Lung (tissue), 12 donors: ENCODE results near the gene WDR64. TPM values are rescaled to one million over a fixed set of nuclear protein-coding genes. Genes with fewer than 3 reads are reported as not detected.

Experiments
- ATAC-seq: fragments of 200-7000 bp; cut with Tn5 transposase; one replicate; pipeline ENCODE4 v1.9.1; 2020; ENCODE audit warnings: moderate number of reproducible peaks; ENCODE audit not compliant: insufficient read depth, low FRiP score
- DNase-seq, 3 donors: peaks; one replicate each; pipeline ENCODE4 v3.0.0-alpha.2; 2013 to 2017
- H3K27ac ChIP-seq, 2 donors: one replicate each; pipeline ENCODE4 v1.5.1; 2013; ENCODE audit warnings: mild to moderate bottlenecking in 2 of 2, moderate library complexity in 2 of 2, control low read depth in 1 of 2, inconsistent platforms in 1 of 2, low read depth in 1 of 2, low read length in 1 of 2
- H3K27me3 ChIP-seq, 3 donors: one replicate each; pipeline ENCODE4 v1.5.1; 2013; ENCODE audit warnings: low read length in 2 of 3; ENCODE audit not compliant: control insufficient read depth in 3 of 3, insufficient read depth in 3 of 3
- H3K36me3 ChIP-seq, 4 donors: one replicate each; pipeline ENCODE4 v1.5.1; 2013; ENCODE audit warnings: low read length in 4 of 4, mild to moderate bottlenecking in 1 of 4, moderate library complexity in 1 of 4; ENCODE audit not compliant: control insufficient read depth in 4 of 4, insufficient read depth in 4 of 4
- H3K4me1 ChIP-seq, 5 donors: one replicate each; pipeline ENCODE4 v1.5.1; 2013; ENCODE audit warnings: low read length in 5 of 5, mild to moderate bottlenecking in 2 of 5, moderate library complexity in 1 of 5; ENCODE audit not compliant: control insufficient read depth in 5 of 5, insufficient read depth in 5 of 5
- H3K4me3 ChIP-seq: one replicate; pipeline ENCODE4 v1.5.1; 2013; ENCODE audit warnings: mild to moderate bottlenecking, control low read depth, moderate library complexity
- H3K9ac ChIP-seq, 2 donors: one replicate each; pipeline ENCODE4 v1.5.1; 2013; ENCODE audit warnings: low read length in 2 of 2, control low read depth in 1 of 2; ENCODE audit not compliant: insufficient read depth in 1 of 2
- H3K9me3 ChIP-seq, 4 donors: one replicate each; pipeline ENCODE4 v1.5.1; 2013; ENCODE audit warnings: low read length in 3 of 4, mild to moderate bottlenecking in 1 of 4, moderate library complexity in 1 of 4; ENCODE audit not compliant: control insufficient read depth in 4 of 4, insufficient read depth in 3 of 4
- WGBS, 2 donors: extraction: QIAGEN DNeasy Blood & Tissue Kit; methylation state at CpG; one replicate each; pipeline ENCODE4 v1.1.7; 2013; 5-methylcytosine and 5-hydroxymethylcytosine counted together
- polyA plus RNA-seq, 2 donors: library from polyadenylated mRNA; stranded (reverse); fragments of 200-250 nt; gene quantifications; one replicate each; pipeline ENCODE4 v1.2.1, GENCODE V29; 2013
- total RNA-seq, 2 donors: library from RNA; depleted of rRNA in 1 of 2; stranded (reverse); fragments of >200 nt in 1 of 2; gene quantifications; one replicate each; pipeline ENCODE4 v1.2.1, GENCODE V29; 2014 to 2021
- TF ChIP-seq, protein P1 (sequence below): IDR thresholded peaks from 2 replicates; pipeline ENCODE4 v1.5.1; 2012; ENCODE audit warnings: mild to moderate bottlenecking; ENCODE audit errors: control extremely low read depth, extremely low read depth
- donor health status: control.
- donor health status: control.
- donor health status: Bipolar disorder and iron deficiency.
- donor health status: healthy.
- donor health status: DM: yes; HTN: yes; CAD: no.

WDR64 gene
- total and polyA plus RNA-seq, 4 donors = not detected

DNA sequence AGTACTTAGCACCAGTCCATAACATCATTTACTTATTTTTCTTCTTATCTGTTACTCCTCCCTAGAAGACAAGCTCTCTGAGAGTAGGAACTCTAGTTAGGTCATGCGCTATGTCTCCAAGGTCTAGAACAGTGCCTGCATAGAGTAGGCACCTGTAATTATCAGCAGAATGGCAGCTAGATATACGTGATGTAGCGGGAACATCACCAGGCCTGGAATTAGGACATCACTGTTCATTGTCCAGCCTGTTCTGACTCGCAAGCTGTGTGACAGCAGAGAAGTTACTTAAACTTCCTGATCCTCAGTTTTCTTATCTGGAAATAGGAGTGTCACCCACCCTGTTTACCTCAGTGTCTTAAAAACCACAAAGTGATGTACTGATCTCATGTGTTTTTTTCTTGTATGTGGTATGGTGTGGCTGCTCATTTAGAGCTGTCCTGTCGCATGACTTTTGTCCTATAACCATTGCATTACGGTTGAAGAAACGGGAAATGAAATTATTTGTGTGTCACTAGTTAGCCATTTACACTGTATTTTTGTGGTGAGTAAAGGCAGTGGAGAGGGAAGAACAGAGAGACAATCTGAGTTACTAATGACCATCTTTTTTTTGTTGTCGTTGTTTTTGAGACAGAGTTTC, 158.8 kb downstream of the WDR64 start:
- Histone ChIP-seq H3K9ac (no peak overlapping the region), H3K27ac (no peak overlapping the region), H3K9me3 (no peaks in the 10 kb centered on the region), H3K36me3 (no peaks in the 10 kb centered on the region), H3K4me3 (no peak overlapping the region), H3K4me1 (no peaks in the 10 kb centered on the region), H3K27me3 (peaks cover 0 to 3% (median 0%) of the 10 kb centered on the region in 3 donors)
- WGBS, 2 donors = 79% methylated on average over 8 of the region's 8 CpGs
- TF ChIP-seq, protein P1, sequence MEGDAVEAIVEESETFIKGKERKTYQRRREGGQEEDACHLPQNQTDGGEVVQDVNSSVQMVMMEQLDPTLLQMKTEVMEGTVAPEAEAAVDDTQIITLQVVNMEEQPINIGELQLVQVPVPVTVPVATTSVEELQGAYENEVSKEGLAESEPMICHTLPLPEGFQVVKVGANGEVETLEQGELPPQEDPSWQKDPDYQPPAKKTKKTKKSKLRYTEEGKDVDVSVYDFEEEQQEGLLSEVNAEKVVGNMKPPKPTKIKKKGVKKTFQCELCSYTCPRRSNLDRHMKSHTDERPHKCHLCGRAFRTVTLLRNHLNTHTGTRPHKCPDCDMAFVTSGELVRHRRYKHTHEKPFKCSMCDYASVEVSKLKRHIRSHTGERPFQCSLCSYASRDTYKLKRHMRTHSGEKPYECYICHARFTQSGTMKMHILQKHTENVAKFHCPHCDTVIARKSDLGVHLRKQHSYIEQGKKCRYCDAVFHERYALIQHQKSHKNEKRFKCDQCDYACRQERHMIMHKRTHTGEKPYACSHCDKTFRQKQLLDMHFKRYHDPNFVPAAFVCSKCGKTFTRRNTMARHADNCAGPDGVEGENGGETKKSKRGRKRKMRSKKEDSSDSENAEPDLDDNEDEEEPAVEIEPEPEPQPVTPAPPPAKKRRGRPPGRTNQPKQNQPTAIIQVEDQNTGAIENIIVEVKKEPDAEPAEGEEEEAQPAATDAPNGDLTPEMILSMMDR = no peak
- DNase-seq (no peak), ATAC-seq (no peak)

DNA sequence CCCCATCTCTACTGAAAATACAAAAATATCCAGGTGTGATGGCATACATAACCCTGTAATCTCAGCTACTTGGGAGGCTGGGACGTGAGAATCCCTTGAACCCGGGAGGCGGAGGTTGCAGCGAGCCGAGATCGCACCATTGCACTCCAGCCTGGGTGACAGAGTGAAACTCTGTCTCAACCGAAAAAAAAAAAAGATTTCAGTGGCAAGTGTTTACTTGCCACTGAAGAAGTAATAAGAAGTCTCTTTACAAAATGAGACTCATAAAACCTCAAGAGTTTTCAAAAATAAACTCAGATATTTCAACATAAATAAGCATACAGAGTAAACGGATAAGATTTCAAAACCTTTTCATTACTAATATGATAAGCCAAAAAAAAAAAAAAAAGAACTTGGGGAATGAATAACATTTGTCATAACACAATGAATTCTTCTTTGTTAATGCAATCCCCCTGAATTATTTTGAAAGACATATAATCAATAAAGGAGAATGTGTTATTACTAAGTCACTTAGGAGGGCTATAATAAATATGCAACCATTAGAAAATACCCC, 161.8 kb downstream of the WDR64 start:
- WGBS, 2 donors = 59 to 69% methylated on average over 8 of the region's 8 CpGs
- TF ChIP-seq, protein P1 = no peak
- ATAC-seq (no peak), DNase-seq (no peak)
- Histone ChIP-seq H3K27me3 (peaks cover 0 to 3% (median 0%) of the 10 kb centered on the region in 3 donors), H3K4me1 (no peaks in the 10 kb centered on the region), H3K27ac (no peak overlapping the region), H3K9me3 (no peaks in the 10 kb centered on the region), H3K4me3 (no peak overlapping the region), H3K36me3 (no peaks in the 10 kb centered on the region), H3K9ac (no peak overlapping the region)

DNA sequence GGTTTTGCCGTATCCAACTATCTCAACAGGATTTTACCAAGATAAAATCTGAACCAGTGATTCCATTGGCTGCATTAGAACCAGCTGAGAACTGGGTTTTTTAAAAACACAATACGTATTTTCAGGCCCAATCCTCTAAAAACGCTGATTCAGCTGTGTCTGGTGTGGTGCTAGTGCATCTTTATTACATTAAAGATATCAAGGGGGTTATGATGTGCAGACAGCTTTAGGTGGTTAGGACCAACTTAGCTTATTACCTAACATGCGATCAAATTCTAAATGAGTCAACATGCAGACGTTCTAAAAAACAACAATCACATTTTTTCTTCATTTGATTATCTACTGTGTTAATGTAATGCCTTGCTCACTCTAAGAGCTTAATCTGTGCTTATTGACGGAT, 163.9 kb downstream of the WDR64 start:
- Histone ChIP-seq H3K9ac (no peak overlapping the region), H3K9me3 (no peaks in the 10 kb centered on the region), H3K36me3 (no peaks in the 10 kb centered on the region), H3K4me1 (no peaks in the 10 kb centered on the region), H3K27ac (no peak overlapping the region), H3K4me3 (no peak overlapping the region), H3K27me3 (peaks cover 0 to 3% (median 0%) of the 10 kb centered on the region in 3 donors)
- TF ChIP-seq, protein P1 = no peak
- DNase-seq (no peak), ATAC-seq (no peak)
- WGBS, 2 donors = 81 to 83% methylated on average over 6 of the region's 6 CpGs
